ENCODE data around the gene KRT6A.

The KRT6A gene

GRCh38 chr12:52521568-52522266, 28.7 kb upstream of the KRT6A start:
- Histone ChIP-seq H3K4me2 (ENCODE audit: insufficient read depth, low read length) (no peak overlapping the region), H3K9me3 (ENCODE audit: insufficient read depth, low read length, severe bottlenecking) (no peaks in the 10 kb centered on the region), H2AFZ (ENCODE audit: low read depth, low read length) (no peak overlapping the region), H3K27ac (ENCODE audit: low read length) (no peak overlapping the region), H4K20me1 (ENCODE audit: insufficient read depth, low read length) (no peaks in the 10 kb centered on the region; the same call in 1 of the 2 replicates), H3K4me3 (ENCODE audit: low read depth in 1 of 2, low read length in 2 of 2) (no peak overlapping the region), H3K36me3 (ENCODE audit: insufficient read depth, low read length) (no peaks in the 10 kb centered on the region), H3K27me3 (ENCODE audit: insufficient read depth, low read length, poor library complexity) (peaks cover 13% of the 10 kb centered on the region), H3K9ac (ENCODE audit: low read depth, low read length) (no peak overlapping the region), H3K4me1 (ENCODE audit: insufficient read depth, low read length) (no peaks in the 10 kb centered on the region), H3K79me2 (ENCODE audit: insufficient read depth, low read length) (no peaks in the 10 kb centered on the region)
- ATAC-seq (ENCODE audit: insufficient read depth, low read depth) (no peak), DNase-seq (no peak)
- TF ChIP-seq CTCF (IDR thresholded peaks at IDR 0.05; ENCODE audit: borderline replicate concordance, extremely low read depth, low read length, poor library complexity, severe bottlenecking), result no peak
- no peak for TF ChIP-seq EZH2 (IDR thresholded peaks at IDR 0.05; ENCODE audit: borderline replicate concordance, low read depth, low read length, severe bottlenecking)

- no peak for DNase-seq
- H3K9ac ChIP-seq (ENCODE audit: low read depth, low read length), result no peak overlapping the region
- no peaks in the 10 kb centered on the region for H3K4me1 ChIP-seq (ENCODE audit: insufficient read depth, low read length)
- H2AFZ ChIP-seq (ENCODE audit: low read depth, low read length), result no peak overlapping the region
- no peak for TF ChIP-seq CTCF (IDR thresholded peaks at IDR 0.05; ENCODE audit: borderline replicate concordance, extremely low read depth, low read length, poor library complexity, severe bottlenecking)
- no peak for TF ChIP-seq EZH2 (IDR thresholded peaks at IDR 0.05; ENCODE audit: borderline replicate concordance, low read depth, low read length, severe bottlenecking)
- no peaks in the 10 kb centered on the region for H3K9me3 ChIP-seq (ENCODE audit: insufficient read depth, low read length, severe bottlenecking)
- H4K20me1 ChIP-seq (ENCODE audit: insufficient read depth, low read length), result no peaks in the 10 kb centered on the region; the same call in 1 of the 2 replicates
- H3K4me2 ChIP-seq (ENCODE audit: insufficient read depth, low read length), result no peak overlapping the region
- ATAC-seq (ENCODE audit: insufficient read depth, low read depth), result no peak
- H3K27me3 ChIP-seq (ENCODE audit: insufficient read depth, low read length, poor library complexity), result peaks cover 13% of the 10 kb centered on the region
- H3K27ac ChIP-seq (ENCODE audit: low read length), result no peak overlapping the region
- H3K4me3 ChIP-seq (ENCODE audit: low read depth in 1 of 2, low read length in 2 of 2), result no peak overlapping the region
- H3K36me3 ChIP-seq (ENCODE audit: insufficient read depth, low read length), result no peaks in the 10 kb centered on the region
- H3K79me2 ChIP-seq (ENCODE audit: insufficient read depth, low read length), result no peaks in the 10 kb centered on the region
Measured at GRCh38 chr12:52521175-52521567, 28.1 kb upstream of the KRT6A start.

GRCh38 chr12:52519826-52520662, 27.0 kb upstream of the KRT6A start, which contains the start of gene KRT5:
KRT5 (minus strand) TSS chr12:52520394; CDS start chr12:52520296, 98 bp downstream.
- Histone ChIP-seq H4K20me1 (ENCODE audit: insufficient read depth, low read length) (no peaks in the 10 kb centered on the region), H3K27me3 (ENCODE audit: insufficient read depth, low read length, poor library complexity) (peaks cover 13% of the 10 kb centered on the region), H3K4me2 (ENCODE audit: insufficient read depth, low read length) (no peak within 1 kb of the TSS), H3K4me3 (ENCODE audit: low read depth in 1 of 2, low read length in 2 of 2) (no peak within 1 kb of the TSS), H3K36me3 (ENCODE audit: insufficient read depth, low read length) (no peaks in the 10 kb centered on the region), H3K79me2 (ENCODE audit: insufficient read depth, low read length) (no peaks in the 10 kb centered on the region), H3K9ac (ENCODE audit: low read depth, low read length) (no peak within 1 kb of the TSS), H3K4me1 (ENCODE audit: insufficient read depth, low read length) (no peaks in the 10 kb centered on the region), H2AFZ (ENCODE audit: low read depth, low read length) (no peak within 1 kb of the TSS), H3K9me3 (ENCODE audit: insufficient read depth, low read length, severe bottlenecking) (no peaks in the 10 kb centered on the region), H3K27ac (ENCODE audit: low read length) (no peak within 1 kb of the TSS)
- no peak for ATAC-seq (ENCODE audit: insufficient read depth, low read depth)
- TF ChIP-seq CTCF (IDR thresholded peaks at IDR 0.05; ENCODE audit: borderline replicate concordance, extremely low read depth, low read length, poor library complexity, severe bottlenecking) (no peak), EZH2 (IDR thresholded peaks at IDR 0.05; ENCODE audit: borderline replicate concordance, low read depth, low read length, severe bottlenecking) (no peak)
- no peak for DNase-seq

Measured in DND-41 (cell line).